ENCODE data around the gene ZBTB1. TPM values are rescaled to one million over a fixed set of nuclear protein-coding genes. Genes with fewer than 3 reads are reported as not detected.

ZBTB1 gene
- total RNA-seq, 4 donors from 2014 or later: 46.3 to 64.8 (median 62.4) TPM

DNA sequence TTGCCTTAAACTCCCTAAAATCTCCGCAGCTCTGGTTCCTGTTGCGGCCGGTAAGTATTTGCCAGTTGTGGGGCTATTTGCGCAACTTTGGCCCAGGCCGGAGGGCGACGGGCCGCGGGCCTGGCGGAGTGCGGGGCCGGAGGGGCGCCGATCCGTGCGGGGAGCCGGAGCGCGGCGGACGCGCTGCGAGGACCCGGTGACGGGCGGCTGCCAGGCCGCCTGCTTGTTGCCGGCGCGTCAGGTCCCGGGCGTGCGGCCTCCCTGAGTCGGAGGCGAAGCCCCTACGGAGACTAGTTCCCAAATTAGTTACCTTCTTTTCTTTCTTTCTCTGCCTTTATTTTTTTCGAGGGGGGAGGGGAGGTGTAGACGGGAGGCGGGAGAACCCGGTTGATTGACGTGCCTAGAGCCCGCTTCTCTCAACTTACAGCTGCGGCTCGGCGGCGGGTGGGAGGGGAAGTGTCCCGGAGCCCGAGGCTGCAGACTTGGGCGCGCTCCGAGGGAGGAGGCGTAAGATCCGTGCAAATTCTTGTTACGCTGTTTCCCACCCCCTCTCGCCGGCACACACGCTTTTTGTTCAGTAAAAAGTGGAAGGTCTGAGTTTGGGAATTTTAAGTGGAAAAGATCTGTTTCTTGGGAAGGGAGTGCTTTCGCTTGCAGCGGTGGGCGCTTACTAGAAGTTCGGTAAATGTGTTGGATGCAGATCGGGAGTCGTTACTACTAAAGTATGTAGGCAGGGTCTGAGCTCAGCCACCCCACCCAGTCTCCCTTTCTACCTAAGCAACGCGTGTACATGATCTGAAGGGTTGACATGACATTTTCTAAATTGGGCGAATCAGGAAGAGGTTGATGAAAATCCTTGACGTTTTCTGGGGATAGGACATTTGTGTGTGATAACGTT lies 576 bp downstream of the ZBTB1 start:
- TF ChIP-seq, protein P1, sequence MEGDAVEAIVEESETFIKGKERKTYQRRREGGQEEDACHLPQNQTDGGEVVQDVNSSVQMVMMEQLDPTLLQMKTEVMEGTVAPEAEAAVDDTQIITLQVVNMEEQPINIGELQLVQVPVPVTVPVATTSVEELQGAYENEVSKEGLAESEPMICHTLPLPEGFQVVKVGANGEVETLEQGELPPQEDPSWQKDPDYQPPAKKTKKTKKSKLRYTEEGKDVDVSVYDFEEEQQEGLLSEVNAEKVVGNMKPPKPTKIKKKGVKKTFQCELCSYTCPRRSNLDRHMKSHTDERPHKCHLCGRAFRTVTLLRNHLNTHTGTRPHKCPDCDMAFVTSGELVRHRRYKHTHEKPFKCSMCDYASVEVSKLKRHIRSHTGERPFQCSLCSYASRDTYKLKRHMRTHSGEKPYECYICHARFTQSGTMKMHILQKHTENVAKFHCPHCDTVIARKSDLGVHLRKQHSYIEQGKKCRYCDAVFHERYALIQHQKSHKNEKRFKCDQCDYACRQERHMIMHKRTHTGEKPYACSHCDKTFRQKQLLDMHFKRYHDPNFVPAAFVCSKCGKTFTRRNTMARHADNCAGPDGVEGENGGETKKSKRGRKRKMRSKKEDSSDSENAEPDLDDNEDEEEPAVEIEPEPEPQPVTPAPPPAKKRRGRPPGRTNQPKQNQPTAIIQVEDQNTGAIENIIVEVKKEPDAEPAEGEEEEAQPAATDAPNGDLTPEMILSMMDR (IDR thresholded peaks at IDR 0.05; ENCODE audit: low read depth): no peak

DNA sequence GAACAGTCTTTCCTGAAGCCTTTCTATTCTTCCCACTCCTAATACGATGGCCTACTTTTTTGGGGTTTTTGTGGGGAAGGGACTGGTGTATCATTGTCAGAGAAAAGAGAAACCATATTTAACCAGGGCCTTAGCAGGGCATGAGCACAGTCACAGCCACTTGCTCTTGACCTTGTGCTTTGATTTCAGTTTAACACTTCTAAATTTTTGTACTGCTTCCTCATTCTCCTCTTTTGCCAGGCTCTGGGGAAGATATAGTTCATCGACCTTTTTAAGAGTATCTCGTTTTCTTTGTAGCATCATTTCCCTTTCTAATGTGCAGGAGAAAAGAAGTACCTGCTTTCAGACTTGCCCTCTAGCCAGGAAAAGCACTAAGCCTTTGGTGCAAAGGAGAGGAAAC lies 2.2 kb downstream of the ZBTB1 start:
- TF ChIP-seq, protein P1 (IDR thresholded peaks at IDR 0.05; ENCODE audit: low read depth): no peak

DNA sequence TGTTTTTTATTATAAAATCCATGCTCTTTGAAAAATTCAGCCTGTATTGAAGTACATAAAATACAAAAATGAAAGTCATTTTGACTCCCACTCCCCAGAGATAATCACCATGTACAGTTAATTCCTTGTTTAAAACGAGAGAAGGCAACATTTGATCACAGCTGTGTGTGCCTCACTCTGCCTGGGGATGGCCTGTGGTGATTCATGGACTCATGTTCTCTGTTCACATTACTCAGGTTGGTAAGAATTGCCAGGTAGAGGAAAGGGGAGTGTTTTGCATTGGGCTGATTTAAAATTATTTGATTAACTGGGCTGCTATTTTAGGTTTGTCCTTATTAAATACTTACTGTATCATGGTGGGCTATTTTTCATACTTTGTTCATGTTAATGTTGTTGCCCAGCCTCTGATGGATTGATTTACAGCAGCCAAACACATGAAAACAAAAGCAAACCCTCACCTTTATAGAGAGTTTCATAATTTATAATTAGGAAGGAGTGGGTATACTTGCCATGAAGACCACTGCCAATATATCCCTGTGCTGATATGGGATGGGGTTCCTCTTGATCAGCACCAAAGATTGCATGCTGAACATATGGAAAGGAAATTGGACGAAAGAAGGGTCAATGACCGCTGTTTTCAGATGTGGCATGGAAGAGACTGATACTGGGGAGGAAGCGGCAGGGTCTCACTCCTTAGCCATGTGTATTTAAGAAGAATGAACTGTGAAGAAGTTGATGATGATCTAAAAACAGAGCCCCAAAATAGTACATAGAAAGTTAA lies 3.0 kb downstream of the ZBTB1 start:
- TF ChIP-seq, protein P1 (IDR thresholded peaks at IDR 0.05; ENCODE audit: low read depth): no peak

DNA sequence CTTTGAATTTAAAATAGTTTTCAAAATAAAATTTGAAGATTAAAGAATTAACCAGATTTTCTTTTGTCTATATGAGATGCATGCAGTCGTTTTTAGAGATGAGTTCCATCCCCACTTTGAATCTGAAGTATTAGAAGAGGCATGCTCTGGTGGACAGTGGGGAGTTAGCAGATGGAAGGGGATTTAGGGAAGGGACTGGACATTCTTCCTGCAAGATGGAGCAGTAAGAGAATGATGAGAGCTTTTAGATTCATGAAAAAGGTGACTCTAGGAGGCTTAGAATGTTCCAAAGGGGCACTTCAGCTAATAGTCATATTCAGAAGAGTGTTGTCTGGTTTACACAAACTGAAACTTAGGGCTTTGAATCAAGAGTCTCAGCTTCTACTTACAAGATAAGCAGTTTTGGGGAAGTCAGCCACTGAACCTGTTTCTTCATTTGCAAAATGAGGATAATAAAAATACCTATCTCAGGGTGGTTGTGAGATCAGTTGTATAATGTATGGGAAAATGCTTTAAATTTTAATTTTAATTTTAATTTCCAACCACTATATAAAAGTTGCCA lies 3.7 kb downstream of the ZBTB1 start:
- TF ChIP-seq, protein P1 (IDR thresholded peaks at IDR 0.05; ENCODE audit: low read depth): no peak

DNA sequence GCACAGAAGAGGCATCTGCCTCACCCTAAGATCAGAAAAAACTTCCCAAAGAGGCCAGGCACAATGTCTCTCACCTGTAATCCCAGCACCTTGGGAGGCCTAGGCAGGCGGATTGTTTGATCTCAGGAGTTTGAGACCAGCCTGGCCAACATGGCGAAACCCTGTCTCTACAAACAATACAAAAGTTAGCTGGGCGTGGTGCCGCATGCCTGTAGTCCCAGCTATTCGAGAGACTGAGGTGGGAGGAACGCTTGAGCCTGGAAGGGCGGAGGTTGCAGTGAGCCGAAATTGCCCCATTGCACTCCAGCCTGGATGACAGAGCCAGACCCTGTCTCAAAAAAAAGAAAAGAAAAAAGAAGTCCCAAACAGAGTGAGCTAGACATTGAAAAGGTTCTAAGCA lies 4.5 kb downstream of the ZBTB1 start:
- TF ChIP-seq, protein P1 (IDR thresholded peaks at IDR 0.05; ENCODE audit: low read depth): no peak

DNA sequence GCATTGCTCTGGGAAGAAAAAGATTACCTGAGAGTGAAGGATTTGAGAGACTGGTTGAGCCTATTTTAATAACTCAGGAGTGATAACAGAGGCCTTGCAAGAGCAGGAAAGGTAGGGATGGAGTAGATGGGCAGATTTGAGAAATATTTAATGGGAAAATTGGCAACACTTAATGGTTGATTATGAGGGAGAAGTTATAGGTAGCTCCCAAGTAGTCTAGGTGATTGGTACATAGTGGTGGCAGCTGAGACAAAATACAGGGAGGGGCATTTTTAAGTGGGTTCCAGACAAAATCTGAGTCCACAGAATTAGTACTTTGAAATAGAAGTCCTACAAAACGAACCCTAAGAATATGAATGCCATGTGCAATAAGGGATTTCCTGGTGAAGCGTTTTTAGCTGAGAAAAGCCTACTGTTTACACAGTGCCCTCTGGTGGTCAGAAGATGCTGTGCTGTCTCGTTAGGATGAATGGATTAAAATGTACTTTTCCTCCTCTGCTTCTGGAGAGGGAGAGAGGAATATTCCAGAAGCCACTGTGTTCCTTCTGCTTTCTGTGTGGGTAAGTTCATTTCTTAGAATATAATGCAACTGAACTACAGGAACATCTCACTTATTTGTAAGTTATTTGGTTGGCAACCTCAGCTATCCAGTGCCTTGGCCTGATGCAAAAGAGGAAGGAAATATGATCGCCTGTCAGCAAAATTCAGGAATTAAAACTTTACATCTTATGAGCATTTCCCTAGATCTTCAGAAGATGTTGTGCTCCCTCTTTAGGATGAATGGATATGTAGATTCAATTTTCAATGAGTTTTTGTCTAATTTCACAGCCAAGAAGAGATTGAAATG lies 6.5 kb downstream of the ZBTB1 start:
- TF ChIP-seq, protein P1 (IDR thresholded peaks at IDR 0.05; ENCODE audit: low read depth): no peak

Data from subcutaneous adipose tissue (tissue), 4 donors.